ENCODE data around the gene DNAH9. TPM values are rescaled to one million over a fixed set of nuclear protein-coding genes. Genes with fewer than 3 reads are reported as not detected.

Gene DNAH9
- total RNA-seq, 1 donor from 2014 or later = 0.41 TPM

GRCh38 chr17:11893862-11894261 lies 295.6 kb downstream of the DNAH9 start:
- Histone ChIP-seq H3K27ac (no peak overlapping the region), H3K4me1 (no peaks in the 10 kb centered on the region), H3K4me3 (no peak overlapping the region), H3K9me3 (no peaks in the 10 kb centered on the region), H3K27me3 (no peaks in the 10 kb centered on the region), H3K36me3 (no peaks in the 10 kb centered on the region)
- no peak for DNase-seq
- intact Hi-C loops (cut with DNase I) = no loop called here
- ATAC-seq = no peak
- TF ChIP-seq CTCF (IDR thresholded peaks at IDR 0.05) = no peak

- no peak for TF ChIP-seq CTCF (IDR thresholded peaks at IDR 0.05)
- no peak overlapping the region for H3K27ac ChIP-seq
- H3K9me3 ChIP-seq = no peaks in the 10 kb centered on the region
- no peaks in the 10 kb centered on the region for H3K4me1 ChIP-seq
- ATAC-seq (no peak), DNase-seq (no peak)
- H3K27me3 ChIP-seq = no peaks in the 10 kb centered on the region
- H3K36me3 ChIP-seq = no peaks in the 10 kb centered on the region
- no peak overlapping the region for H3K4me3 ChIP-seq
- intact Hi-C loops (cut with DNase I) = no loop called here
These were observed 297.9 kb downstream of the DNAH9 start for GRCh38 chr17:11896199-11896598.

- Histone ChIP-seq H3K4me1 (no peaks in the 10 kb centered on the region), H3K9me3 (no peaks in the 10 kb centered on the region), H3K27me3 (no peaks in the 10 kb centered on the region), H3K36me3 (no peaks in the 10 kb centered on the region), H3K27ac (no peak overlapping the region), H3K4me3 (no peak overlapping the region)
- DNase-seq = no peak
- ATAC-seq = no peak
- intact Hi-C loops (cut with DNase I) = no loop called here
- TF ChIP-seq CTCF (IDR thresholded peaks at IDR 0.05) = no peak
These were observed 300.4 kb downstream of the DNAH9 start for GRCh38 chr17:11898526-11899235.

- H3K9me3 ChIP-seq = no peaks in the 10 kb centered on the region
- no peak for TF ChIP-seq CTCF (IDR thresholded peaks at IDR 0.05)
- ATAC-seq = no peak
- no peak for DNase-seq
- no peak overlapping the region for H3K4me3 ChIP-seq
- no peaks in the 10 kb centered on the region for H3K27me3 ChIP-seq
- no peaks in the 10 kb centered on the region for H3K36me3 ChIP-seq
- no peak overlapping the region for H3K27ac ChIP-seq
- intact Hi-C loops (cut with DNase I) = no loop called here
- no peaks in the 10 kb centered on the region for H3K4me1 ChIP-seq
These were observed 301.3 kb downstream of the DNAH9 start for GRCh38 chr17:11899537-11899942.

- Histone ChIP-seq H3K9me3 (no peaks in the 10 kb centered on the region), H3K36me3 (no peaks in the 10 kb centered on the region), H3K27me3 (no peaks in the 10 kb centered on the region), H3K4me1 (no peaks in the 10 kb centered on the region), H3K4me3 (no peak overlapping the region), H3K27ac (no peak overlapping the region)
- TF ChIP-seq CTCF (IDR thresholded peaks at IDR 0.05) = no peak
- no peak for DNase-seq
- peak; percentile 37 for ATAC-seq
- intact Hi-C loops (cut with DNase I) = no loop called here
These were observed 301.8 kb downstream of the DNAH9 start for GRCh38 chr17:11900041-11900476.

- DNase-seq (no peak), ATAC-seq (no peak)
- no peaks in the 10 kb centered on the region for H3K27me3 ChIP-seq
- H3K27ac ChIP-seq = no peak overlapping the region
- TF ChIP-seq CTCF (IDR thresholded peaks at IDR 0.05) = no peak
- no peaks in the 10 kb centered on the region for H3K36me3 ChIP-seq
- H3K4me3 ChIP-seq = no peak overlapping the region
- H3K4me1 ChIP-seq = no peaks in the 10 kb centered on the region
- no peaks in the 10 kb centered on the region for H3K9me3 ChIP-seq
- intact Hi-C loops (cut with DNase I) = no loop called here
These were observed 302.4 kb downstream of the DNAH9 start for GRCh38 chr17:11900655-11901054.
